ENCODE results near the gene ZNF467. TPM values are rescaled to one million over a fixed set of nuclear protein-coding genes. Genes with fewer than 3 reads are reported as not detected.

Gene ZNF467
- total and polyA plus RNA-seq, 2 of the 8 experiments (the other 6 are each of a cell fraction or from before 2014, with no cell fraction given): 0.50 to 0.51 TPM

- TF ChIP-seq EP300 (IDR thresholded peaks at IDR 0.05; ENCODE audit: borderline replicate concordance in 1 of 2, low read depth in 2 of 2, low read length in 2 of 2) (no peak), RFX5 (IDR thresholded peaks at IDR 0.05; ENCODE audit: borderline replicate concordance, low read depth, low read length) (no peak), RBBP5 (IDR thresholded peaks at IDR 0.05; ENCODE audit: borderline replicate concordance, low read depth, low read length) (no peak)
Measured at GRCh38 chr7:149776848-149777407, 3.5 kb upstream of the ZNF467 start (continued).

Data from H1 (cell line).